Suprapubic skin (tissue), 4 donors: ENCODE data around the gene PDE11A.

ENCODE experiments used
- CTCF ChIP-seq, 2 donors: fragments of 200-600 bp in 1 of 2; fragments of 450-650 bp in 1 of 2; sonication (generic) in 1 of 2; IDR thresholded peaks; one replicate each; pipeline ENCODE4 v1.5.1; 2016 to 2019; ENCODE audit warnings: antibody characterized with exemption in 2 of 2, mild to moderate bottlenecking in 1 of 2, moderate library complexity in 1 of 2
- POLR2A ChIP-seq, 2 donors: fragments of 450-650 bp; IDR thresholded peaks; one replicate each; pipeline ENCODE4 v1.6.1; 2017; ENCODE audit warnings: antibody characterized with exemption in 2 of 2, mild to moderate bottlenecking in 2 of 2, moderate library complexity in 2 of 2
- POLR2AphosphoS5 ChIP-seq, 3 donors: sonication (generic); formaldehyde crosslinking; IDR thresholded peaks; one replicate each; pipeline ENCODE4 v1.6.1; 2017; ENCODE audit warnings: antibody characterized with exemption in 3 of 3

- TF ChIP-seq CTCF (IDR thresholded peaks at IDR 0.05) (no peak), POLR2AphosphoS5 (IDR thresholded peaks at IDR 0.05) (no peak), POLR2A (IDR thresholded peaks at IDR 0.05) (no peak)
Observed at GRCh38 chr2:177603768-177604167, 468.8 kb downstream of the PDE11A start.
